Fibroblast of pulmonary artery (primary cell): ENCODE data around the gene NRP2.
A peak's percentile ranks its signal among the peaks of the same experiment; 100 is the strongest.

Source experiments
- DNase-seq: peaks from one replicate; pipeline ENCODE4 v3.0.0-alpha.2; 2010; ENCODE audit warnings: low read depth
- H3K4me3 ChIP-seq: replicated peaks from 2 replicates; pipeline ENCODE4 v1.5.1; 2011; ENCODE audit warnings: low read depth, mild to moderate bottlenecking, control low read depth, low read length, moderate library complexity
- CTCF ChIP-seq: IDR thresholded peaks from 2 replicates; pipeline ENCODE4 v1.5.1; 2011; ENCODE audit warnings: mild to moderate bottlenecking, control low read depth, low read length, inconsistent platforms; ENCODE audit errors: missing control alignments

Gene NRP2

GRCh38 chr2:205640716-205641115 lies 41.6 kb upstream of the NRP2 start:
- TF ChIP-seq CTCF: no peak
- DNase-seq: no peak
- H3K4me3 ChIP-seq: no peak overlapping the region

GRCh38 chr2:205642599-205643356 lies 39.5 kb upstream of the NRP2 start:
- no peak for TF ChIP-seq CTCF
- no peak for DNase-seq

GRCh38 chr2:205643391-205643885 lies 38.9 kb upstream of the NRP2 start:
- H3K4me3 ChIP-seq: no peak overlapping the region
- TF ChIP-seq CTCF: no peak
- no peak for DNase-seq

More at GRCh38 chr2:205642599-205643356, 39.5 kb upstream of the NRP2 start:
- no peak overlapping the region for H3K4me3 ChIP-seq

- no peak overlapping the region for H3K4me3 ChIP-seq
- DNase-seq: no peak
- no peak for TF ChIP-seq CTCF
Measured at GRCh38 chr2:205644018-205644417, 38.3 kb upstream of the NRP2 start.

- no peak for DNase-seq
- no peak overlapping the region for H3K4me3 ChIP-seq
- no peak for TF ChIP-seq CTCF
Measured at GRCh38 chr2:205646680-205647079, 35.6 kb upstream of the NRP2 start.

GRCh38 chr2:205650450-205650849 lies 31.9 kb upstream of the NRP2 start:
- TF ChIP-seq CTCF: no peak
- H3K4me3 ChIP-seq: no peak overlapping the region
- peak; percentile 93 for DNase-seq

GRCh38 chr2:205650931-205651330 lies 31.4 kb upstream of the NRP2 start:
- DNase-seq: no peak
- no peak for TF ChIP-seq CTCF
- no peak overlapping the region for H3K4me3 ChIP-seq
